NCI-H524 treated with DMSO at 0.1 percent for 48 hours (cell line): ENCODE measurements around the gene HMX3.

Experiments used
- DNase-seq: peaks from one replicate; lab custom pipeline; 2025; lab: John Stamatoyannopoulos, UW

HMX3 gene

DNA sequence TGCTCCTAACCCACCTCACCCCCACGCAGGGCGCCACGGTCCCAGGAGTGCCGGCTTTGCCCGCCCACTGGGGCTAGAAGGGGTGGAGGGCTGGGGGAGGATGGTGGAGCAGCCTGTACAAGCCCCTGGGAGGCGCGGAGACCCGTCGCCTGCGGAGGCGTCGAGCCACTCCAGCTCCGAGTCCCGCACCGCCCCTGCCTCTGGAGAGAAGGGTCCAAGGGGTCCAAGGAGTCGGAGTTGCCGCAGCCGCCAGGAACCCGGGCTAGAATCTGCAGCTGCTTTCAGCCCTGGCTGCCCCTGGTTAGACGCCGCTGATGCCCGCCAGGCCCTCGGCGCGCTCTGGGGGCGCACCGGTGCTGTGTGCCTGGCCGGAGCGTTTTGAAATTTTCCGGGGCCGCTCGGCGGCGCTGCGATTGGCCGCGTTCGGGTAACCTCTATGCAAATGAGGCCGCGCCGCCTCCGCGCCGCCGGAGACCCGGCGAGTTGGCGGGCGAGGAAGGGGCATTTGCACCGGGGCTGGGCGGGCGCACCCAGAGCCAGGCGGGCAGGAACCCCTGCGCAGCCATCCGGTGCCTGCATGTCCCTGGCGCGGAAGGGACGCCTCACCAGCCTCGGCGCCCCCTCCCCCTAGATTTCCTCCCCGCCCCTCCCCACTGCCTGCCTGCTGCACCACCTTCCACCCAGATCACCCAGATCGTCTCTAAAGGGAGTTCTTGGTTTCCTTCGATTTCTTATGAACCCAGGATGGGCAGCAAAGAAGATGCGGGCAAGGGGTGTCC, 12.1 kb downstream of the HMX3 start, which contains the start of gene HMX2:
TSS of gene HMX2 (plus strand) at position 502 of the 779 bp plus-strand sequence. CDS start at position 745, 243 bp downstream.
- no peak for DNase-seq

- DNase-seq = no peak
Measured at GRCh38 chr10:123148414-123149161, 12.8 kb downstream of the HMX3 start.

- no peak for DNase-seq
Measured at GRCh38 chr10:123149162-123149567, 13.4 kb downstream of the HMX3 start.

DNA sequence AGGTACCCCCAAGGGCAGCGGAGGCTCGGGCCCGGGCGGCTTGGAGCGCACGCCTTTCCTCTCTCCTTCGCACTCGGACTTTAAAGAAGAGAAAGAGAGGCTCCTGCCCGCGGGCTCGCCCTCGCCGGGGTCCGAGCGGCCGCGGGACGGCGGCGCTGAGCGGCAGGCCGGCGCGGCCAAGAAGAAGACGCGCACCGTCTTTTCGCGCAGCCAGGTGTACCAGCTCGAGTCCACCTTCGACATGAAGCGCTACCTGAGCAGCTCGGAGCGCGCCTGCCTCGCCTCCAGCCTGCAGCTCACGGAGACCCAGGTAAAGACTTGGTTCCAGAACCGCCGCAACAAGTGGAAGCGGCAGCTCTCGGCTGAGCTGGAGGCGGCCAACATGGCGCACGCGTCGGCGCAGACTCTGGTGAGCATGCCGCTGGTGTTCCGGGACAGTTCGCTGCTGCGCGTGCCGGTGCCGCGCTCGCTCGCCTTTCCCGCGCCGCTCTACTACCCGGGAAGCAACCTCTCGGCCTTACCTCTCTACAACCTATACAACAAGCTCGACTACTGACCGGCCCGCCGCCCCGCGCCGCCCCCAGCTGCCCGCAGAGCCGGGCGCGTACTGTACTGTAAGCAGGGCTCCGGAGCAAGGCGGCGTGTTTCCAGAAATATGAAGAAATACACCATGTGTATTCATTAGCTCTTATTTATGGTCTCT, 13.9 kb downstream of the HMX3 start:
- DNase-seq = no peak

- no peak for DNase-seq
Measured at GRCh38 chr10:123150271-123150985, 14.7 kb downstream of the HMX3 start.

DNA sequence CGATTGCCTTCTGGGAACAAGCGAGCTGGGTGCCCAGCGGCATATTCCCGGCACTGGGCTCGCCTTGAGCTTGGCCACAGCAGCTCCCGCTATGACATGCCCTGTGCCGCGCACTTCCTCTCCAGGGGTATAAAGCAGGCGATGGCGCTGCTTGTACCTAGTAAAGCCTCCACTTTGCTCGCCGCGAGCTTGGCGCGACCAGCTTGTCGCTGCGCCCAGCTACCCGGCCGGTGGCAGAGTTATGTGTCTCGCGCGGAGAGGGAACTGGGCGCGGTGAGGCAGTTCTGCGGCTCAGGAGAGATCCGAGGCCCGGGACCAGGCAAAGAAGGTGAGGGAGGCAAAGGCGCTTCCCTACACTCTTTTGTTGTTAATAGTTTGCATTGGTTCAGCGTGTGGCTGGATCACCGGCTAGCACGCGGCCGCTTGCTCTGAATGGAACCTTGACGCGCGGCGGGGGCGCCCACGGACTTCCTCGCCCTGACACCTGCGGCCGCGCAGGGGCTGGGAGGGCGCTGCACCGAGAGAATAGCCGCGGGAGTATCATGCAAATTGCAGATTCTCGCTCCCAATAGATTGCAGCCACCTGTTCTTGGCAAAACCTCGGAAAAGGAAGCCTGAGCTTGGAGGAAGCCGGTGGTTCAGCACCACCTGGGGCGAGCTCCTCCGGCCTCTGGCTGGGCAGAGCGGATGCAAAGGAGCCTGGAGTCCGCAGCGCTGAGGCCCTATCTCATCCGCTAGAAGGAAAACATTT, 15.4 kb downstream of the HMX3 start:
- no peak for DNase-seq

- DNase-seq = no peak
Measured at GRCh38 chr10:123151737-123152135, 16.0 kb downstream of the HMX3 start.

DNA sequence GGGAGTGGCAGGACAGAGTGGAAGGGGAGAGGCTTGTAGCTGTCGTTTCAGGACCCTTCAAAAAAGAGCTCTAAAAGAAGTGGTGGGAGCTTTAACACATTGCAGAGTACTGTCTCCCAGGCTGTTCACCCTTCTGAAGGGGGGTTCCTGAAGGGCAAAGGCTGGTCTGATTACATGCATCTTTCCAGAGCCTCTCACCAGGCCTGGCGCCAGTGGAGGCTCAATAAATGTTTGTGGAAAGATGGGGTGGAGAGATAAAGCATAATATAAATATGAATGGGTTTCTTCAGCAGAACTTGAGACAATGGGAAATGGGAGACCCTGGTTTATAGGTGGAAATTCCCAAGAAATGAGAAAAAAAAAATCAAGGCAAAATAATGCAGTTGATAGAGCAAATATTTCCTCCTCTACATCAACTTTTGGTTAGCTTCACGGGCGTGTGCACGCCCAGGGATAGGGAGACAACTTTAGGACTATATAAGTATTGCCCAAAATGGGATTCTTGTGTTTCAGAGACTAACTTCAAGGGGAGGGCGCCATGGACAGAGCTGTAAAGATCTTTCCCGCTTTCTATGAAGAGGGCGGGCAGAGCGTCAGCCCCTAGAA, 17.8 kb downstream of the HMX3 start:
- no peak for DNase-seq

DNA sequence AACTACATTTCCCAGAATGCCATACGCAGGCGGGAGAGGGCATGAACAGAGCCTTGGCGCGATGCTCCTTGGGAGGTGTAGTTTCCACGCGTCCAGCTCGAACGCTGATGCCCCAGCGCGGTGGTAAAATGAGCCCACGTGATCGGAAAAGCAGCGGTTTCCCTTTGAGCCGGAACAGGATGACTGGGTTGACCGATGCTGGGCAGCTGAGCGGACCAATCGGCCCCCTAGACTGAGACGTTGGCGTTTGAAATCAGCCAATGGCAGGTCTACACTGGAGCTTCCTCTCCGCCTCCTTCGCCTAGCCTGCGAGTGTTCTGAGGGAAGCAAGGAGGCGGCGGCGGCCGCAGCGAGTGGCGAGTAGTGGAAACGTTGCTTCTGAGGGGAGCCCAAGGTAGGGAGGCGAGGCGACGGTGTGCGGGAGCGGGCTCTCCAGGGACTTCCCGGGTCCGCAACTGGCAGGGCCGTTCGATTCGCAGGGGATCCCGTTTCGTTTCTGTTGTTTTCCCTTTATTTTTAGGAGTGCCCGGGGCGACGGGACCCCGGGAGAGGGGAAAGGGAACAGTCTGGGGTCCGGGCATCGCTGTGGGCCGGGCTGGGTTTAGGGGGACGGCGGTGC, 18.4 kb downstream of the HMX3 start, which contains the start of gene BUB3:
TSS of gene BUB3 (plus strand) at position 311 of the 619 bp plus-strand sequence. CDS start 516 bp downstream, outside the sequence.
- DNase-seq = peak; percentile 84

DNA sequence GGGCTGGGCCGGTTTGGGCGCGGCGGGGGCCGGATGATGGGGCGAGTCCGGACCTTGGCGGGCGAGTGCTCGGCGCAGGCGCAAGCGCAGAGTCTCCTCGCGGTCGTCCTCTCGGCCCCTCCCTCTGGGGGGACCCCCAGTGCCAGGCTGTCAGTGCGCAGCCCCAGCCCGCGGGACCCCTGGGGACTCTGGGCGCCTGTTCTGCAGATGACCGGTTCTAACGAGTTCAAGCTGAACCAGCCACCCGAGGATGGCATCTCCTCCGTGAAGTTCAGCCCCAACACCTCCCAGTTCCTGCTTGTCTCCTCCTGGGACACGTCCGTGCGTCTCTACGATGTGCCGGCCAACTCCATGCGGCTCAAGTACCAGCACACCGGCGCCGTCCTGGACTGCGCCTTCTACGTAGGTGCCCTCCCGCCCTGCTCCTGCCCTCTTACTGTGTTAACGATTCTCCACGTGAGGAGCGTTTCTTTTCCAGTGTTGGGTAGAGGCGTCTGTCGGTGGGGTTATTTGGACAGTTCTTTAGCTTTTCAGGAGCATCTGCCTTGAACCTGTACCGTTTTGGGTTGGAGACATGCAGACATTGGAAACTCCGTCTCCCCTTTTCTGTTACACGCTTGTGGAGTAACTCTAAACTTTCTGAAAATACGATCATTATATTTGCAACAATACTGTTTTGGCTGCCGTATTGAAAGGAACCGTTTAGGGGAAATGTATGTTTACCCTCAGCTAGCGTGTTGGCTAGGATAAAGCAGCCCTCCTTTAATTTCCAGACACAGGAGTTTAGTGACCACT, 19.1 kb downstream of the HMX3 start:
- DNase-seq = no peak

DNA sequence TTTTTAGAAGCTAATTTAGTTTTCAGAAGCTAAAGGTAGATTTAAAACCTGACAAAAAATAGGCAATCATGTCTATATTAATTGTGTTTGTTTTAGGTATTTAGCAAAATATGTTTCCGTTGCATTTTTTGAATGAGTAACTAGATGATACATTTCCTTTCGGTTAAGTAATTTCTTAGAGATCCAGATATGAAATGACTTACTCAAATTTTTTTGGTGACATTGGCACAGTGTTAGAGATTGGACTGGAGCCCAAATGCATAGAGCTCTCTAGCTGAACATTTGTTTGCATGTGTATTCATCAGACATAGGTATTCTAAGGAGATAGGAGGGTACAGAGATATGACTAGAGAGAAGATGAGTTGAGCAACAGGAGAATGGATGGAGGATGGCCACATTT, 20.3 kb downstream of the HMX3 start:
- no peak for DNase-seq

DNA sequence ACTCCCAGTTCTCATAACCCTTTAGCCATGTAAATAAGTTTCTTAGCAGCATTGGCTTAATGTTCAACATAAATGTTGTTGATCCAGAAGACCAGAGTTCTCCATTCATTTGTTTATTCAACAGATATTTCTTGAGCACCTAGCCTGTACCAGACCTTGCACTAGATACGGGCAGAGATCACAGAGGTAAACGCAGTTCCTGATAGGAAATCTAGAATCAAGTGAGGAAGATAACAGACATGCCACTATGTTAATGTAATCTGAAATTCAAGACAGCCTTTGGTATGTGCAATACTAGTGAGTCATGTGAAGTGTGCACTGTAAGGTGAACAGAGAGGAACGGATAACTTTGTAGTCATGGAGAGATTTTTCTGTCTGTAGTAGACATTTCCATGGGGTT, 21.4 kb downstream of the HMX3 start:
- no peak for DNase-seq

- DNase-seq = no peak
Measured at GRCh38 chr10:123158682-123159081, 22.9 kb downstream of the HMX3 start.

- DNase-seq = no peak
Measured at GRCh38 chr10:123160311-123160980, 24.7 kb downstream of the HMX3 start.

GRCh38 chr10:123164319-123164718, 28.5 kb downstream of the HMX3 start:
- DNase-seq = no peak

DNA sequence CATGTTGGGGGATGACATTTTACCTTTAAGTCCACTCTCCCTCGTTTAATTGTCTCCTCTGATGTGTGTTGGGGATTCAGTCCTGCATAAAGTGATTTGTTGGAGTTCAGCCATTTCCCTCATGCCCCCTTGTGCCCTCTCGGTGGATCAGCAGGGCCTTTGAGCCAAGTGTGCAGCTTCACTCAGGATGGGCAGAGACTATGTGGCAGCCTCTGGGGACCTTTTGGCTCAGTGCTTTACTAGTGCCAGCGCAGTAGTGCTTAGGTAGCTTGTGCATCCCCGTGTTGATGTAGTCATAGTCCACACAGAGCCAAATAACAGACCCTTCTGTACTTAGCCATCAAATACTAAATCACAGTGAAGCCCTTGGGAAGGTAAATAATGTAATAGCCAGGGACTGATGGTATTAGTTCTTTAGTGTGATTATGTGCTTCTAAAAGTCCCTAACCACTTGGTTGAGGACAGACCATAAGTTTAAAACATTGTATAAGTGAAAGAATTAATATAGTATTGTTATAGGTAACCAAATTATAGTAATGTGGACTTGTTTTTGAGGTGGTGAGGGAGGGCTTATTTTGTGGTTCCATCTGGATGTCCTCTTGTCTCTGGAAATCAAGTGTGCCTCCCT, 29.8 kb downstream of the HMX3 start:
- no peak for DNase-seq

GRCh38 chr10:123166618-123167017, 30.8 kb downstream of the HMX3 start:
- DNase-seq = no peak

DNA sequence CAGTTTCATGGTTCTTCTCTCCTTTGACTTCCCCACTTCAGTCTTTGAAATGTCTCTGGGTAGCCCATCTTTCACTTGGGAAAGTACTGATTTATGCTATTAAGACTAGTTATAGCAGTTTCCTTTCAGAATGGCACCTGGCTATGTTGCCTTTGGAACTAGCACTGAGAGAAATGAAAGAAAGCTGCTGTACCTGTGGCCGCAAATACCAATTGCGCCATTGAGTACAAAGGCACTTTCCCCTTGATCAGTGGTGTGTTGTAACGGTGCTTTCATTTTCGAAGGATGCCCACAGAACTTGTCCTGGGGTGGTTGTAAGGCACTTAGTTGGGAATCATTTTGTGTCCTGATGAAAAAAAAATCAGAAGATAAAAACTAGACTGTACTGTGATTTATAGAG, 35.2 kb downstream of the HMX3 start:
- no peak for DNase-seq
